ENCODE measurements around the gene PIMREG.

Gene PIMREG

GRCh38 chr17:6439951-6440350 lies 4.3 kb upstream of the PIMREG start:
- DNase-seq, result no peak

GRCh38 chr17:6442775-6443174 lies 1.5 kb upstream of the PIMREG start:
- DNase-seq, result no peak

- no peak for DNase-seq
Measured at GRCh38 chr17:6444571-6445335, 498 bp downstream of the PIMREG start.

GRCh38 chr17:6446516-6447100 lies 2.4 kb downstream of the PIMREG start:
- DNase-seq, result no peak

GRCh38 chr17:6448473-6448872 lies 4.2 kb downstream of the PIMREG start:
- no peak for DNase-seq

GRCh38 chr17:6449307-6449706 lies 5.1 kb downstream of the PIMREG start:
- no peak for DNase-seq

GRCh38 chr17:6450926-6451832 lies 6.9 kb downstream of the PIMREG start:
- no peak for DNase-seq

- no peak for DNase-seq
Measured at GRCh38 chr17:6452471-6453266, 8.4 kb downstream of the PIMREG start.

- DNase-seq, result no peak
Measured at GRCh38 chr17:6453279-6454024, 9.2 kb downstream of the PIMREG start.

- DNase-seq, result no peak
Measured at GRCh38 chr17:6454495-6455320, 10.5 kb downstream of the PIMREG start.

- no peak for DNase-seq
Measured at GRCh38 chr17:6455321-6455705, 11.1 kb downstream of the PIMREG start.

GRCh38 chr17:6456321-6456720 lies 12.1 kb downstream of the PIMREG start:
- no peak for DNase-seq

GRCh38 chr17:6456914-6457687 lies 12.8 kb downstream of the PIMREG start:
- DNase-seq, result no peak

- DNase-seq, result no peak
Measured at GRCh38 chr17:6457688-6458459, 13.6 kb downstream of the PIMREG start.

- no peak for DNase-seq
Measured at GRCh38 chr17:6458460-6458950, 14.2 kb downstream of the PIMREG start.

GRCh38 chr17:6460531-6461161 lies 16.4 kb downstream of the PIMREG start:
- no peak for DNase-seq

GRCh38 chr17:6461246-6461645 lies 17.0 kb downstream of the PIMREG start:
- no peak for DNase-seq

GRCh38 chr17:6461792-6462524 lies 17.7 kb downstream of the PIMREG start:
- DNase-seq, result no peak

Measured in hippocampal formation (tissue), 2 donors.